ENCODE data around the gene OR13F1.
"Not testable (repeated sequence)": the region's sequence is repeated elsewhere in the genome, so short reads cannot be mapped to it uniquely, and the experiment has no call there.

OR13F1 gene

GRCh38 chr9:104503963-104504362 is at the start of gene OR13F1:
TSS of gene OR13F1 (plus strand) at chr9:104504263. CDS start at chr9:104504263, 0 bp downstream.
- FAIRE-seq (no peak), DNase-seq (ENCODE audit: extremely low spot score, insufficient read length, low read depth) (no peak)

DNA sequence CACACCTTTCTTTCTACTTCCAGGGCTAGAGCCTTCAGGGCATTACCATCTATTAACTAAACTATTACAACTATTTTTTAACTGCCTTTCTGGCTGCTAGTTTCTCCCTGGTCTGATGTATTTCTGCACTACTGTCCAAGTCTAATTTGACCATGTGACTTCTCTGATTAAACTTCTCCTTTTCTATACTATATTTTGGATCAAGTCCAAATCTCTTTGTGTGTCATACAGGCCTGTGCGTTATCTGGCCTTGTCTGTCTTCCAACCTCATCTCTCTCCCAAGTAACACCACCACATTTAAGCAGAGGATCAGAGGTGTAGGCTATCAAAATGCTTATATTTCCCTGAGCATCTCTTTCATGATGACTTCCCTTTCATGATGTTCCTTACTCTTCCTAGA is 47.2 kb upstream of the OR13F1 start:
- DNase-seq (ENCODE audit: extremely low spot score, insufficient read length, low read depth): no peak
- FAIRE-seq: no peak

GRCh38 chr9:104463864-104464263 is 40.2 kb upstream of the OR13F1 start:
- no peak for FAIRE-seq
- no peak for DNase-seq (ENCODE audit: extremely low spot score, insufficient read length, low read depth)

DNA sequence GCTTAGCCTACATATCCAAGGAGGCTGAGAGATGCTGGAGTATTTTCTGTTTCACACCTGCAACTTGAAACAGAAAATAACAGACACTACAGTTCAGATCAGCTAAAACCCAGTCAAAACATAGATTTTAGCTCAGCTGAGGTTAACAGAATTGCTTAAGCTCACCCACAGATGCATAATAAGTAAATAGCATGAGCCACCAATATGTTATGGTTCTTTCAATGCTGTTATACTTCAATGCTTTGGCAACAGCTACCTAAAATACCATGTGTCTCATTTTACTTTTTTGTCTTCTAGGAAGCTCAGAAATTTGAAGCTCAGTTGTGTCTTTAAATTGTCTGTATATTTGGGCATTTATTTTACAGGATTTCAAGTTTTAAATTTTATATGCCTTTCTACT is 35.8 kb upstream of the OR13F1 start:
- FAIRE-seq (no peak), DNase-seq (ENCODE audit: extremely low spot score, insufficient read length, low read depth) (no peak)

DNA sequence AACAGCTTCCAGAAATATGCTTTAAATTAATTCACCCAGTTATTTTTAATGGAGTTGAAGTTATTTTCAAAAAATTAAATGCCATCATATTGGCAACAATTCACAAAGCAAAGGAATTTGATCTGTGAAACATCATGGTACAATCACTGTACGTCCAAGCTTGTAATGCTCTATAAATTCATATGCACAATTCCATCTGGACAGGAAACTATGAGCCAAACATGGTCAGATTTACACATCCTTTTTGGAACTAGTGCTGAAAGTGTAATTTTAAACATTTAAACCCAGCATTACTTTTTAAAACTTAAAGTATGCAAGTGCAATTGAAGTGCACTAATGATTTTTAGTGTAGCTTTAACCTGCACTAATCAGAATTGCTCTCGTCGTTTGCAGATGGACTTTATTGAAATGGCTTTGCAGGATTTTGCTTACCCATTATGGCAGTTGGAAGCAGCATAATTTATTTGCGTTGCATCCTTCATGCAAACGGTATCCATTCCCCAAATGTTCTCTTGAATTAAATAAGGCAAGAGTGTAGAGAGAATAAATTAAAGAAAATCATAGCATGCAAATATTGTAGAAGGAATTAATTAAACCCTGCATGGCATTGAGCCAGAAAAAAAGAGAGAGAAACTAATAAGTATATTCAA is 21.0 kb upstream of the OR13F1 start:
- no peak for DNase-seq (ENCODE audit: extremely low spot score, insufficient read length, low read depth)
- FAIRE-seq: no peak

DNA sequence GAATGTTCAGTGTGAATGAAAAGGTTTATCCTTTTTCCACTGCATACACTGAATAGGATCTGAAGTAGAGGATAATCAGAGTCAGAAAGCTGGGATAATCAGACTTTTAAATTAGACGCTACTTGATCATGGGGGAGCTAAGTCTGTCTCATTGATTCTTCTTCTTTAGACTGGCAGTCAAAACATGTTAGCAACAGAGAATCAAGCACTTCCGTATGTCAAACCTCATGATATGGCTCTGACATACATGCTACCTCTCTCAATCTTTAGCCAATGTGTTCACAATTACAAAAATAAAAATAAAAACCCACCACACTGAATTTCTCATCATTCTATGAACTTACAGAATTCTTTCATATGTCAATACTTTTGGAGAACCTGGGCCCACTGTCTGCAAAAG is 19.0 kb upstream of the OR13F1 start:
- FAIRE-seq: no peak

GRCh38 chr9:104494808-104495207 is 9.3 kb upstream of the OR13F1 start:
- no peak for FAIRE-seq
- DNase-seq (ENCODE audit: extremely low spot score, insufficient read length, low read depth): no peak

More for the DNA sequence above, 19.0 kb upstream of the OR13F1 start:
- no peak for DNase-seq (ENCODE audit: extremely low spot score, insufficient read length, low read depth)

GRCh38 chr9:104503440-104503839 is 623 bp upstream of the OR13F1 start:
- no peak for DNase-seq (ENCODE audit: extremely low spot score, insufficient read length, low read depth)
- no peak for FAIRE-seq

DNA sequence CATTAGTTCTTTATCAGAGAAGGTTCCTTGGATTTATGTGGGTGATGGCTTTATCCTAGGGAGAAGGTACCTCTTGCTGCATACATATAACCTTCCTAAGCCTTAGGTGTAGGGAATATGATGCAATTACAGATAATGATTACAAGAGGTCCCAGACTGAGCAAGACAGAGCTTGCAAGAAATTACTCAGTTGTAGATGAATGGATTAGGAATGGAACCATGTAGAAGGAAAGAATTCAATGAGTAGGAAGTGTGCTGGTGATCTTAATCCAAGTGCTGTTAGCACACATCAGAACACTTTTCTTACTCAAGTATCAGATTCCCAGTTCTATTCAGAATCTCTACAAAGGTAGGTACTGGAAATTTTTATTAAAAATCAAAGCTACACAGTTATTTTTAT is 2.5 kb downstream of the OR13F1 start:
- no peak for FAIRE-seq

GRCh38 chr9:104514901-104515300 is 10.8 kb downstream of the OR13F1 start:
- FAIRE-seq (no peak), DNase-seq (ENCODE audit: extremely low spot score, insufficient read length, low read depth) (no peak)

More for the DNA sequence above, 2.5 kb downstream of the OR13F1 start:
- no peak for DNase-seq (ENCODE audit: extremely low spot score, insufficient read length, low read depth)

- FAIRE-seq; DNase-seq (ENCODE audit: extremely low spot score, insufficient read length, low read depth): not testable (repeated sequence)
These were observed 16.2 kb downstream of the OR13F1 start for GRCh38 chr9:104520241-104520640.

DNA sequence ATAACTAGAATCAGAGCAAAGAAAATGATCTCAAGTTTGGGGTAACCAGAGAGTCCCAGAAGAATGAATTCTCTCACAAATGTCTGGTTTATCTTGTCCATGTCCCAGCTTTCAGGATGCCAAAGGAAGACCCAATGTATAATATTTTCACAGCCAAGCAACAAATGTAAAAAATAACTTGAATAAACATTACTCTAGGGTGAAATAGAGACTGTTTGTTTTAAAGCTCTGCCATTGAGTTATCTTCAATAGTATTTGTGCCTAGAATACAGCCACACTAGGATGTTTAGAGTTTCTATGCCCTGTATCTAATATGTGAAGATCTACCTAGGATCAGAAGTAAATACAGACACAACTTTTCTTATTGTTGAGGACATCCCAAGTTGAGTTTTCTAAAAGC is 23.0 kb downstream of the OR13F1 start, which contains the start of gene OR13C4:
Gene OR13C4 (minus strand): TSS at position 101 of the 400 bp plus-strand sequence. CDS start 0 bp downstream, at position 101.
- no peak for FAIRE-seq

DNA sequence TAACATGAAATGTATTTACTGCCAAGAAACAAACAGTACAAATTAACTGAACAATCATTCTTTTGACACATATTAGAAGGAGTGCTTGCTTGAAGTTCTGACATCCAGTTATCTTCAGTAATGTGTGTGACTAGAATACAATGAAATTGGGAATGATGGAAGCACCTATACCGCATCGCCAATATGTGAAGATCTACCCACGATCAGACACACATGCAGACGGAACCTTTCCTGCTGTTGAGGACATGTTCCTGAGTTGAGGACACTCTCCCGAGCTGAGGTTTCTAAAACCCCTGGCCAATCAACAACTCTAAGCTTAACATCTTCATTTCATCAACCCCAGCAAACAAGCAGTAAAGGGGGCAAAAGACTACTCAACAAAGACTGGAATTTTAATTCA is 32.7 kb downstream of the OR13F1 start, which contains the start of gene OR13C3:
Gene OR13C3 (minus strand): TSS at position 101 of the 400 bp plus-strand sequence. CDS start 133 bp downstream, outside the sequence.
- DNase-seq (ENCODE audit: extremely low spot score, insufficient read length, low read depth) (no peak), FAIRE-seq (no peak)

More for the DNA sequence above, 23.0 kb downstream of the OR13F1 start, which contains the start of gene OR13C4:
- DNase-seq (ENCODE audit: extremely low spot score, insufficient read length, low read depth): no peak

GRCh38 chr9:104539275-104539674 is 35.2 kb downstream of the OR13F1 start:
- DNase-seq (ENCODE audit: extremely low spot score, insufficient read length, low read depth): no peak
- FAIRE-seq: no peak

GRCh38 chr9:104544644-104545043 is 40.6 kb downstream of the OR13F1 start:
- FAIRE-seq: no peak
- no peak for DNase-seq (ENCODE audit: extremely low spot score, insufficient read length, low read depth)

DNA sequence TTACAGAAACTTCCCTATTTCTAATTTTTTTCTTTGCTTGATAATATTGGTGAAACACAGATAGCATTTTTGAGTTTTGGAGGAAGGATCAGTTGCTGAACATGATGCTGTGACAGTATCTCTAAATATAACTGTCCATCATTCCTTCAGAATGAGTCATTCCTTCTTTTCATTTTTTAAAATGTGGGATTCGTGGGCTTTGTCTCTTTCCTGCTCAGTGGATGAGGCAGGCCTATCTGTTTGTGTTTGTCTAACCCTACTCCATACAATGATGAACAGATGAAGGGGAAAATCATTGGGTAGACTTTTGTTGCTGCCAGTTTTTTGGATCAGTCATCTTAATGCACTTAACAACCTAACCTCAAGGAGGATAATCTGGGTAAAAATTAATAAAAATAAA is 49.2 kb downstream of the OR13F1 start:
- DNase-seq (ENCODE audit: extremely low spot score, insufficient read length, low read depth): no peak
- FAIRE-seq: no peak

Data from GM18507 (cell line).